K562 (cell line): ENCODE results near the gene DAPK1. TPM values are rescaled to one million over a fixed set of nuclear protein-coding genes. Genes with fewer than 3 reads are reported as not detected.

Source experiments
- ESRRA ChIP-seq: fragments of 450-650 bp; IDR thresholded peaks from 2 replicates; pipeline ENCODE4 v1.6.1; 2014; ENCODE audit warnings: low read depth, mild to moderate bottlenecking, moderate library complexity, borderline replicate concordance
- HMGXB4 ChIP-seq: sonication (generic); formaldehyde crosslinking; IDR thresholded peaks from 2 replicates; pipeline ENCODE4 v1.8.1; 2023; ENCODE audit warnings: mild to moderate bottlenecking, missing genetic modification reagents
- KLF10 ChIP-seq: fragments of 250-450 bp; sonication (Bioruptor Pico); IDR thresholded peaks from 2 replicates; pipeline ENCODE4 v1.6.1; 2021; ENCODE audit warnings: matching md5 sums
- MEIS2 ChIP-seq: fragments of 450-650 bp; IDR thresholded peaks from 2 replicates; pipeline ENCODE4 v1.6.1; 2014; ENCODE audit warnings: mild to moderate bottlenecking; ENCODE audit not compliant: partially characterized antibody
- SETDB1 ChIP-seq: IDR thresholded peaks from one replicate; pipeline ENCODE4 v1.6.1; 2012; ENCODE audit warnings: low read length, control low read depth, inconsistent platforms
- SMC3 ChIP-seq: conservative IDR thresholded peaks from 2 replicates; pipeline ENCODE4 v1.6.1; 2011; ENCODE audit warnings: low read depth, low read length, improper control_type of control experiment; ENCODE audit not compliant: insufficient read depth
- WHSC1 ChIP-seq: IDR thresholded peaks from one replicate; pipeline ENCODE4 v1.6.1; 2012; ENCODE audit warnings: low read length, control low read depth, inconsistent platforms
- ZBTB5 ChIP-seq: fragments of 450-650 bp; IDR thresholded peaks from 2 replicates; pipeline ENCODE4 v1.6.1; 2017; ENCODE audit warnings: antibody characterized with exemption
- ZNF165 ChIP-seq: fragments of 250-450 bp; sonication (Bioruptor Pico); IDR thresholded peaks from 2 replicates; pipeline ENCODE4 v1.4.0; 2020; ENCODE audit warnings: borderline replicate concordance
- polyA plus RNA-seq, 8 experiments: library from polyadenylated mRNA; depleted of rRNA in 4 of 8; stranded (reverse) in 5 of 8; unstranded in 3 of 8; fragments of >200 nt; fragmentation: Nextera tagmentation in 2 of 8; fragmentation: Illumina TruSeq in 1 of 8; extraction: Ambion mirVana in 2 of 8; extraction: Trizol in 1 of 8; gene quantifications; 2 replicates each; pipeline versions ENCODE4 v1.2.1 to v1.2.3, GENCODE V29; 2011 to 2014; ENCODE audit warnings: inconsistent platforms in 1 of 8, missing spikeins in 1 of 8
- total RNA-seq, 7 experiments: library from RNA; depleted of rRNA in 6 of 7; stranded (reverse); fragments of >200 nt in 6 of 7; fragmentation: Illumina TruSeq in 2 of 7; extraction: Trizol in 2 of 7; gene quantifications; 2 replicates each; pipeline versions ENCODE4 v1.2.1 to v1.2.3, GENCODE V29; 2011 to 2021; ENCODE audit warnings: low replicate concordance in 1 of 7

Gene DAPK1
- total and polyA plus RNA-seq, 9 of the 15 experiments (the other 6 are each of a cell fraction or from before 2014, with no cell fraction given) = 1.7 to 26.4 (median 15.8) TPM

GRCh38 chr9:87584326-87584725 is 86.7 kb downstream of the DAPK1 start (continued):
- TF ChIP-seq ZNF165 (CRISPR knock-in tag) (no peak), MEIS2 (no peak), SETDB1 (no peak), ESRRA (no peak), KLF10 (CRISPR knock-in tag) (no peak), SMC3 (no peak), HMGXB4 (CRISPR knock-in tag) (no peak), ZBTB5 (no peak), WHSC1 (no peak)
- TF ChIP-seq, all 486 proteins: peak for 0
